ENCODE results near the gene CHD9. TPM values are rescaled to one million over a fixed set of nuclear protein-coding genes. Genes with fewer than 3 reads are reported as not detected.

CHD9 gene
- polyA plus RNA-seq, 1 donor from 2014 or later = 69.3 TPM

DNA sequence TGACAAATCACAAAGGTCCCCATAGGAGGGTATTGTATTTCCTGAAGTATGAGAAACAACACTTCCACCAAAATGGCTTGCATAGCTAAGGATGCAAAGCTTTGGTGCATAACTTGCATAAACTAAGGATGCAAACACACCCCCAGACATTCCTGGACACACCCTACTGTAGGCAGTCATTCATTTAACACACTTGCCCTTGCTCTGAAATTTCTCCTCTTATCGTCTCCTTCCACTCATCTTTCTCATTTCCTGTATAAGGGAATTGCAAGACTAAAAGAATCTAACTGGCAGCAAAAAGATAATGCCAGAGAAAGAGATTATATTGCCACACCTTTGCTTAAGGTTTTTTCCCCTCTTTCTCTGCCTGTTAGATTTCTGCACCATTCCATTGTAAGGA lies 28.3 kb downstream of the CHD9 start:
- Histone ChIP-seq H4K20me1 (ENCODE audit: insufficient read depth) (no peaks in the 10 kb centered on the region), H3K4me3 (ENCODE audit: low read length) (no peak overlapping the region), H3K27ac (ENCODE audit: low read length) (no peak overlapping the region), H3K4me2 (ENCODE audit: low read length) (no peak overlapping the region), H3K9ac (ENCODE audit: low read length) (no peak overlapping the region), H3F3A (ENCODE audit: insufficient read depth, low read length, poor library complexity, severe bottlenecking) (no peaks in the 10 kb centered on the region), H3K27me3 (ENCODE audit: insufficient read depth, low read depth, low read length) (no peaks in the 10 kb centered on the region), H2AFZ (ENCODE audit: low read depth, low read length) (no peak overlapping the region), H3K36me3 (ENCODE audit: insufficient read depth, low read length) (no peaks in the 10 kb centered on the region), H3K9me3 (ENCODE audit: low read length) (no peaks in the 10 kb centered on the region), H3K79me2 (replicated peaks; ENCODE audit: insufficient read depth, low read length) (no peaks in the 10 kb centered on the region), H3K9me2 (ENCODE audit: insufficient read depth, low read length) (no peaks in the 10 kb centered on the region)
- TF ChIP-seq, protein P1, sequence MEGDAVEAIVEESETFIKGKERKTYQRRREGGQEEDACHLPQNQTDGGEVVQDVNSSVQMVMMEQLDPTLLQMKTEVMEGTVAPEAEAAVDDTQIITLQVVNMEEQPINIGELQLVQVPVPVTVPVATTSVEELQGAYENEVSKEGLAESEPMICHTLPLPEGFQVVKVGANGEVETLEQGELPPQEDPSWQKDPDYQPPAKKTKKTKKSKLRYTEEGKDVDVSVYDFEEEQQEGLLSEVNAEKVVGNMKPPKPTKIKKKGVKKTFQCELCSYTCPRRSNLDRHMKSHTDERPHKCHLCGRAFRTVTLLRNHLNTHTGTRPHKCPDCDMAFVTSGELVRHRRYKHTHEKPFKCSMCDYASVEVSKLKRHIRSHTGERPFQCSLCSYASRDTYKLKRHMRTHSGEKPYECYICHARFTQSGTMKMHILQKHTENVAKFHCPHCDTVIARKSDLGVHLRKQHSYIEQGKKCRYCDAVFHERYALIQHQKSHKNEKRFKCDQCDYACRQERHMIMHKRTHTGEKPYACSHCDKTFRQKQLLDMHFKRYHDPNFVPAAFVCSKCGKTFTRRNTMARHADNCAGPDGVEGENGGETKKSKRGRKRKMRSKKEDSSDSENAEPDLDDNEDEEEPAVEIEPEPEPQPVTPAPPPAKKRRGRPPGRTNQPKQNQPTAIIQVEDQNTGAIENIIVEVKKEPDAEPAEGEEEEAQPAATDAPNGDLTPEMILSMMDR (IDR thresholded peaks at IDR 0.05; ENCODE audit: poor library complexity, severe bottlenecking) = no peak
- TF ChIP-seq, protein P2, sequence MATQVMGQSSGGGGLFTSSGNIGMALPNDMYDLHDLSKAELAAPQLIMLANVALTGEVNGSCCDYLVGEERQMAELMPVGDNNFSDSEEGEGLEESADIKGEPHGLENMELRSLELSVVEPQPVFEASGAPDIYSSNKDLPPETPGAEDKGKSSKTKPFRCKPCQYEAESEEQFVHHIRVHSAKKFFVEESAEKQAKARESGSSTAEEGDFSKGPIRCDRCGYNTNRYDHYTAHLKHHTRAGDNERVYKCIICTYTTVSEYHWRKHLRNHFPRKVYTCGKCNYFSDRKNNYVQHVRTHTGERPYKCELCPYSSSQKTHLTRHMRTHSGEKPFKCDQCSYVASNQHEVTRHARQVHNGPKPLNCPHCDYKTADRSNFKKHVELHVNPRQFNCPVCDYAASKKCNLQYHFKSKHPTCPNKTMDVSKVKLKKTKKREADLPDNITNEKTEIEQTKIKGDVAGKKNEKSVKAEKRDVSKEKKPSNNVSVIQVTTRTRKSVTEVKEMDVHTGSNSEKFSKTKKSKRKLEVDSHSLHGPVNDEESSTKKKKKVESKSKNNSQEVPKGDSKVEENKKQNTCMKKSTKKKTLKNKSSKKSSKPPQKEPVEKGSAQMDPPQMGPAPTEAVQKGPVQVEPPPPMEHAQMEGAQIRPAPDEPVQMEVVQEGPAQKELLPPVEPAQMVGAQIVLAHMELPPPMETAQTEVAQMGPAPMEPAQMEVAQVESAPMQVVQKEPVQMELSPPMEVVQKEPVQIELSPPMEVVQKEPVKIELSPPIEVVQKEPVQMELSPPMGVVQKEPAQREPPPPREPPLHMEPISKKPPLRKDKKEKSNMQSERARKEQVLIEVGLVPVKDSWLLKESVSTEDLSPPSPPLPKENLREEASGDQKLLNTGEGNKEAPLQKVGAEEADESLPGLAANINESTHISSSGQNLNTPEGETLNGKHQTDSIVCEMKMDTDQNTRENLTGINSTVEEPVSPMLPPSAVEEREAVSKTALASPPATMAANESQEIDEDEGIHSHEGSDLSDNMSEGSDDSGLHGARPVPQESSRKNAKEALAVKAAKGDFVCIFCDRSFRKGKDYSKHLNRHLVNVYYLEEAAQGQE (IDR thresholded peaks at IDR 0.05; ENCODE audit: borderline replicate concordance) = no peak

DNA sequence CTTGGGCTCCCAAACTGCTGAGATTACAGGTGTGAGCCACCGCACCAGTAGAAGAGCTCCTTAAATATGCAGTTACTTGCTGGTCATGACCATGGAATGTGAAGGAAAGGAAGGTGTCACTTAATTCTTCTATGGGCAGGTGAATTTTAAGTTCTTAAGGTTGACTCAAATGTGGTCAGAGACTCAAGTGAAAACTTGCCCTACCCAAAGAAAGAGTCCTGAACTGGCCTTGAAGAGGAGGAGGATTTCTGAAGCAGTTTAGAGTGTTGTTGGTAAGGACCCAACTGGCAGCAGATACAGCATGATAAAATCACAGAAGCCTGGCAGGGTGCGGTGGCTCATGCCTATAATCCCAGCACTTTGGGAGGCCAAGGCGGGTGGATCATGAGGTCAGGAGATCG lies 29.4 kb downstream of the CHD9 start:
- Histone ChIP-seq H3K9me2 (ENCODE audit: insufficient read depth, low read length) (no peaks in the 10 kb centered on the region), H3K9ac (ENCODE audit: low read length) (no peak overlapping the region), H3K9me3 (ENCODE audit: low read length) (no peaks in the 10 kb centered on the region), H3K4me3 (ENCODE audit: low read length) (no peak overlapping the region), H3F3A (ENCODE audit: insufficient read depth, low read length, poor library complexity, severe bottlenecking) (no peaks in the 10 kb centered on the region), H3K4me2 (ENCODE audit: low read length) (no peak overlapping the region), H3K79me2 (replicated peaks; ENCODE audit: insufficient read depth, low read length) (no peaks in the 10 kb centered on the region), H3K27ac (ENCODE audit: low read length) (no peak overlapping the region), H4K20me1 (ENCODE audit: insufficient read depth) (no peaks in the 10 kb centered on the region), H3K36me3 (ENCODE audit: insufficient read depth, low read length) (no peaks in the 10 kb centered on the region), H2AFZ (ENCODE audit: low read depth, low read length) (no peak overlapping the region), H3K27me3 (ENCODE audit: insufficient read depth, low read depth, low read length) (no peaks in the 10 kb centered on the region)
- no peak for TF ChIP-seq MXI1 (conservative IDR thresholded peaks at IDR 0.05; ENCODE audit: poor library complexity, severe bottlenecking)

DNA sequence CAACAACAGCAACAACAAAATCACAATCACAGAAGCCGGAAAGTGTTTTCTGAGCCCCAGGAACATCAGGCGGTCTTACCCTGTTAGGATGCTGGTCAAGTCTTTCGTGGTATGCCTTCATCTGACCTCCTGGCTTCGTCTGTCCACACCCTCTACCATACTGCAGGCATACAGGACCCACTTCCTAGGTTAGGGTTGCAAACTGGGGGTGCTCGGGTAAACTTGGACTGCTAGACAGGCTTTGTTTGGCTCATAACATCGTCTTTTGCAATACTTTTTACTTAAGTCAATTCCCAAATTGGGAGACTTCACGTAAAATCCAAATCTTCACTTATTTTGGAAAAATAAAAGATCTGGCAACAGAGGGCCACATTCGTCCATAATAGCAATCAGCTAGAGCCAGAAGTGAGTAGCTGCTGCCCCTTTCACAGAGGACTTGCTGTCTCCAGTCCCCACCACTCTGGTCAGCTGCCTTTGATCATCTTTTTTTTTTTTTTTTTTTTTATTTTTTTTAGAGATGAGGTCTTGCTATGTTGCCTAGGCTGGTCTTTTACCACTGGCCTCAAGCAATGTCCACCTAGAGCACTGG lies 30.0 kb downstream of the CHD9 start:
- Histone ChIP-seq H3K9ac (ENCODE audit: low read length) (no peak overlapping the region), H3K9me2 (ENCODE audit: insufficient read depth, low read length) (no peaks in the 10 kb centered on the region), H2AFZ (ENCODE audit: low read depth, low read length) (no peak overlapping the region), H3K27me3 (ENCODE audit: insufficient read depth, low read depth, low read length) (no peaks in the 10 kb centered on the region), H3K9me3 (ENCODE audit: low read length) (no peaks in the 10 kb centered on the region), H3K4me2 (ENCODE audit: low read length) (no peak overlapping the region), H3K27ac (ENCODE audit: low read length) (no peak overlapping the region), H3K36me3 (ENCODE audit: insufficient read depth, low read length) (no peaks in the 10 kb centered on the region), H3K4me3 (ENCODE audit: low read length) (no peak overlapping the region), H3F3A (ENCODE audit: insufficient read depth, low read length, poor library complexity, severe bottlenecking) (no peaks in the 10 kb centered on the region), H3K79me2 (replicated peaks; ENCODE audit: insufficient read depth, low read length) (no peaks in the 10 kb centered on the region), H4K20me1 (ENCODE audit: insufficient read depth) (no peaks in the 10 kb centered on the region)
- TF ChIP-seq TAF1 (IDR thresholded peaks at IDR 0.05; ENCODE audit: low read depth) = no peak
- TF ChIP-seq EP300 (conservative IDR thresholded peaks at IDR 0.05; ENCODE audit: poor library complexity, severe bottlenecking) = no peak
- no peak for TF ChIP-seq EZH2 (IDR thresholded peaks at IDR 0.05; ENCODE audit: borderline replicate concordance, insufficient read depth, low read length, poor library complexity, severe bottlenecking)
- TF ChIP-seq MXI1 (conservative IDR thresholded peaks at IDR 0.05; ENCODE audit: poor library complexity, severe bottlenecking) = no peak
- TF ChIP-seq RAD21 (conservative IDR thresholded peaks at IDR 0.05) = no peak
- TF ChIP-seq POLR2AphosphoS5 (IDR thresholded peaks at IDR 0.05) = no peak
- TF ChIP-seq SMC3 (conservative IDR thresholded peaks at IDR 0.05; ENCODE audit: poor library complexity) = no peak
- TF ChIP-seq, protein P1 (IDR thresholded peaks at IDR 0.05; ENCODE audit: poor library complexity, severe bottlenecking) = no peak
- TF ChIP-seq, protein P2 (IDR thresholded peaks at IDR 0.05; ENCODE audit: borderline replicate concordance) = no peak

Measured in neural cell (in vitro differentiated cells).